HUES64 (cell line): ENCODE data around the gene HOXC9.

Experiments used
- H3K27ac ChIP-seq: 2 replicates; pipeline ENCODE4 v1.7.0; 2013; ENCODE audit warnings: low read depth, low read length, inconsistent platforms
- H3K27me3 ChIP-seq: 2 replicates; pipeline ENCODE4 v1.6.1; 2013; ENCODE audit warnings: mild to moderate bottlenecking, low read length; ENCODE audit not compliant: insufficient read depth
- H3K36me3 ChIP-seq: 2 replicates; pipeline ENCODE4 v1.6.1; 2013; ENCODE audit warnings: mild to moderate bottlenecking, low read length; ENCODE audit not compliant: insufficient read depth
- H3K4me1 ChIP-seq: 2 replicates; pipeline ENCODE4 v1.6.1; 2013; ENCODE audit warnings: mild to moderate bottlenecking, low read length, moderate library complexity; ENCODE audit not compliant: insufficient read depth
- H3K4me3 ChIP-seq: 2 replicates; pipeline ENCODE4 v1.5.1; 2013; ENCODE audit warnings: mild to moderate bottlenecking, low read length, moderate library complexity
- H3K9ac ChIP-seq: 2 replicates; pipeline ENCODE4 v1.6.1; 2013; ENCODE audit warnings: mild to moderate bottlenecking, low read depth, low read length
- H3K9me3 ChIP-seq: 2 replicates; pipeline ENCODE4 v1.6.1; 2013; ENCODE audit warnings: low read depth, low read length; ENCODE audit not compliant: insufficient read depth
- WGBS: fragments of 150-250, 120-280 bp; methylation state at CpG from one replicate; pipeline ENCODE4 v1.1.7; 2013; ENCODE audit warnings: missing lambda C conversion rate; 5-methylcytosine and 5-hydroxymethylcytosine counted together

Gene HOXC9

GRCh38 chr12:53965281-53966084 lies 34.5 kb upstream of the HOXC9 start:
- Histone ChIP-seq H3K27me3 (peaks cover 100% of the 10 kb centered on the region), H3K9me3 (no peaks in the 10 kb centered on the region), H3K27ac (no peak overlapping the region), H3K9ac (no peak overlapping the region), H3K36me3 (no peaks in the 10 kb centered on the region), H3K4me1 (no peaks in the 10 kb centered on the region), H3K4me3 (no peak overlapping the region; the same call in 1 of the 2 replicates)
- 2% methylated on average over 18 of the region's 18 CpGs for WGBS

- Histone ChIP-seq H3K4me1 (no peaks in the 10 kb centered on the region), H3K9me3 (no peaks in the 10 kb centered on the region), H3K9ac (no peak overlapping the region), H3K4me3 (no peak overlapping the region; the same call in 1 of the 2 replicates), H3K27me3 (peaks cover 100% of the 10 kb centered on the region), H3K27ac (no peak overlapping the region), H3K36me3 (no peaks in the 10 kb centered on the region)
- WGBS = under 1% methylated on average over 15 of the region's 15 CpGs
Measured at GRCh38 chr12:53966085-53966384, 33.9 kb upstream of the HOXC9 start.

- H3K9ac ChIP-seq = no peak overlapping the region
- no peaks in the 10 kb centered on the region for H3K36me3 ChIP-seq
- no peak overlapping the region for H3K4me3 ChIP-seq
- H3K4me1 ChIP-seq = no peaks in the 10 kb centered on the region
- H3K27ac ChIP-seq = no peak overlapping the region
- no peaks in the 10 kb centered on the region for H3K9me3 ChIP-seq
- 4% methylated on average over 36 of the region's 36 CpGs for WGBS
- peaks cover 100% of the 10 kb centered on the region for H3K27me3 ChIP-seq
Measured at GRCh38 chr12:53966385-53967133, 33.4 kb upstream of the HOXC9 start.

- Histone ChIP-seq H3K4me1 (no peaks in the 10 kb centered on the region), H3K9me3 (no peaks in the 10 kb centered on the region), H3K4me3 (no peak overlapping the region), H3K36me3 (no peaks in the 10 kb centered on the region), H3K27ac (no peak overlapping the region), H3K9ac (no peak overlapping the region), H3K27me3 (peaks cover 100% of the 10 kb centered on the region)
- WGBS = 20% methylated on average over 5 of the region's 5 CpGs
Measured at GRCh38 chr12:53967421-53967925, 32.5 kb upstream of the HOXC9 start.

GRCh38 chr12:53968214-53969127 lies 31.5 kb upstream of the HOXC9 start:
- Histone ChIP-seq H3K36me3 (no peaks in the 10 kb centered on the region), H3K4me3 (no peak overlapping the region), H3K9ac (no peak overlapping the region), H3K4me1 (no peaks in the 10 kb centered on the region), H3K27me3 (peaks cover 100% of the 10 kb centered on the region), H3K9me3 (no peaks in the 10 kb centered on the region), H3K27ac (no peak overlapping the region)
- WGBS = 31% methylated on average over 24 of the region's 24 CpGs

- no peak overlapping the region for H3K9ac ChIP-seq
- no peaks in the 10 kb centered on the region for H3K4me1 ChIP-seq
- WGBS = 49% methylated on average over 12 of the region's 12 CpGs
- peaks cover 100% of the 10 kb centered on the region for H3K27me3 ChIP-seq
- H3K4me3 ChIP-seq = no peak overlapping the region
- H3K27ac ChIP-seq = no peak overlapping the region
- no peaks in the 10 kb centered on the region for H3K9me3 ChIP-seq
- H3K36me3 ChIP-seq = no peaks in the 10 kb centered on the region
Measured at GRCh38 chr12:53969588-53970259, 30.2 kb upstream of the HOXC9 start.

- Histone ChIP-seq H3K4me1 (no peaks in the 10 kb centered on the region), H3K4me3 (no peak overlapping the region), H3K9me3 (no peaks in the 10 kb centered on the region), H3K27me3 (peaks cover 100% of the 10 kb centered on the region), H3K36me3 (no peaks in the 10 kb centered on the region), H3K9ac (no peak overlapping the region), H3K27ac (no peak overlapping the region)
- WGBS = 27% methylated on average over 4 of the region's 4 CpGs
Measured at GRCh38 chr12:53970451-53970850, 29.5 kb upstream of the HOXC9 start.

- Histone ChIP-seq H3K27me3 (peaks cover 100% of the 10 kb centered on the region), H3K36me3 (no peaks in the 10 kb centered on the region), H3K27ac (no peak overlapping the region), H3K4me1 (no peaks in the 10 kb centered on the region), H3K9me3 (no peaks in the 10 kb centered on the region), H3K4me3 (no peak overlapping the region), H3K9ac (no peak overlapping the region)
- 78% methylated on average over 2 of the region's 3 CpGs for WGBS
Measured at GRCh38 chr12:53971129-53971528, 28.8 kb upstream of the HOXC9 start.

- H3K27ac ChIP-seq = no peak overlapping the region
- peaks cover 100% of the 10 kb centered on the region for H3K27me3 ChIP-seq
- H3K4me3 ChIP-seq = no peak overlapping the region
- H3K9ac ChIP-seq = no peak overlapping the region
- H3K36me3 ChIP-seq = no peaks in the 10 kb centered on the region
- no peaks in the 10 kb centered on the region for H3K9me3 ChIP-seq
- H3K4me1 ChIP-seq = no peaks in the 10 kb centered on the region; the same call in 1 of the 2 replicates
- 69% methylated on average over 2 of the region's 2 CpGs for WGBS
Measured at GRCh38 chr12:53971686-53972085, 28.3 kb upstream of the HOXC9 start.

GRCh38 chr12:53972152-53972702 lies 27.7 kb upstream of the HOXC9 start:
- Histone ChIP-seq H3K36me3 (no peaks in the 10 kb centered on the region), H3K9ac (no peak overlapping the region), H3K9me3 (no peaks in the 10 kb centered on the region), H3K4me1 (no peaks in the 10 kb centered on the region; the same call in 1 of the 2 replicates), H3K27me3 (peaks cover 100% of the 10 kb centered on the region), H3K27ac (no peak overlapping the region), H3K4me3 (no peak overlapping the region)
- 52% methylated on average over 9 of the region's 9 CpGs for WGBS
